Measurements from ENCODE around the gene FGA.

DNA sequence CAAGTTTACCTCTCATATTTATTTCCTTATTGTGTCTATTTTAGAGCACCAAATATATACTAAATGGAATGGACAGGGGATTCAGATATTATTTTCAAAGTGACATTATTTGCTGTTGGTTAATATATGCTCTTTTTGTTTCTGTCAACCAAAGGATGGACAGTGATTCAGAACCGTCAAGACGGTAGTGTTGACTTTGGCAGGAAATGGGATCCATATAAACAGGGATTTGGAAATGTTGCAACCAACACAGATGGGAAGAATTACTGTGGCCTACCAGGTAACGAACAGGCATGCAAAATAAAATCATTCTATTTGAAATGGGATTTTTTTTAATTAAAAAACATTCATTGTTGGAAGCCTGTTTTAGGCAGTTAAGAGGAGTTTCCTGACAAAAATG lies 21.5 kb downstream of the FGA start:
- no peak for TF ChIP-seq PRDM10 (IDR thresholded peaks at IDR 0.05; ENCODE audit: partially characterized antibody)
- TF ChIP-seq E2F6 (IDR thresholded peaks at IDR 0.05; ENCODE audit: borderline replicate concordance in 1 of 2, extremely low read depth in 1 of 2, insufficient read depth in 1 of 2, insufficient read length in 1 of 2, low read depth in 1 of 2, low read length in 1 of 2, poor library complexity in 1 of 2, severe bottlenecking in 1 of 2): no peak

Data from K562 (cell line).